HG03521 (cell line): Measurements from ENCODE around the gene LHPP.

Experiments used
- ATAC-seq: cut with Tn5 transposase; IDR thresholded peaks from one replicate; pipeline ENCODE4 v1.9.1; 2021; ENCODE audit warnings: mild to moderate bottlenecking, moderate library complexity; ENCODE audit not compliant: unreplicated experiment

LHPP gene

DNA sequence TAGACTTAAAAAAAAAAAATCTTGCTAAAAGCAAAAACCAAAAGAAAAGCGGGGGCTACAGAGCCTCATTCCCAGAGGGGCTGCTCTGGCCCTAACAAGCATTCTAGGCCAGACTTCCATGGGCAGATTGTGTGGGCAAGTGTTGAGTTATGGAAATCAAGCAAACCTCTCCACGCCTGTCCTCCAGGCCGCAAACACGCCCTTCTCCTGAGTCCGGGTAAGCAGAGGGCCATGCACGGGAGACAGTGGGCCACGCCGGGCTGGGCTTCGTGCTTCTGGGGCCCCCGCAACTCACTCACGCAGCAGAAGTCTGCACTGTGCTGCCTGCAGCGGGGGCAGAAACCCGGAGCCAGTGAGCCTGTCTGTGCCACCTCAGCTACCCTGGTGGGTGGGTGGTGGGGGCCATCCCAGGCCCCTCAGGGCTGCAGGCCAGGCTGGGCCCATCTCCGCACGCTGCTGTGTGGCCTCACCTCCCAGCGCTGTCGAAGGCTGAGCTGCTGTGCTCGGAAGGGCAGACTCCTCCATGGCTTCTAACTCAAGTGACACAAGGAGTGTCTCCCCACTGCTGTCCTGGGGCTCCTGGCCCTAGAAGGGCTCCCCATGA, 156.9 kb downstream of the LHPP start:
- ATAC-seq: no peak

DNA sequence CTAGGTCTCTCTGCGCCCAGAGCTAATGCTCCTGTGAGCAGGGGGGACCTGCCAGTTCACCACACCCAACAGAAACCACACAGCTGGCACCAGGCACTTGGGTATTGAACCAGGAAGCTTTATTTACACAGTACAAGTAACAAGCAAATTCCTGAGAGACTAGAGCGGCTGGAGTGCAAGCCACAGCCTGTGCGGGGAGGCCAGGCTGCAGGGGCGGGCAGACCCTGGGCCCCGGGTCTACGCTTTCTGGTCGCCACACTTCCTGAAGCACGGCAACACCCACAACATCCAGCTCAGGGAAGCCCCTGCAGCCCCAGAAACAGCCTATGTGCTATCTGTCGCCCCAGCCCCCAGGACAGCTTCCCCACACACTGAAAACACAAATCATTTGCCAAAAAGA, 157.6 kb downstream of the LHPP start:
- ATAC-seq: no peak

DNA sequence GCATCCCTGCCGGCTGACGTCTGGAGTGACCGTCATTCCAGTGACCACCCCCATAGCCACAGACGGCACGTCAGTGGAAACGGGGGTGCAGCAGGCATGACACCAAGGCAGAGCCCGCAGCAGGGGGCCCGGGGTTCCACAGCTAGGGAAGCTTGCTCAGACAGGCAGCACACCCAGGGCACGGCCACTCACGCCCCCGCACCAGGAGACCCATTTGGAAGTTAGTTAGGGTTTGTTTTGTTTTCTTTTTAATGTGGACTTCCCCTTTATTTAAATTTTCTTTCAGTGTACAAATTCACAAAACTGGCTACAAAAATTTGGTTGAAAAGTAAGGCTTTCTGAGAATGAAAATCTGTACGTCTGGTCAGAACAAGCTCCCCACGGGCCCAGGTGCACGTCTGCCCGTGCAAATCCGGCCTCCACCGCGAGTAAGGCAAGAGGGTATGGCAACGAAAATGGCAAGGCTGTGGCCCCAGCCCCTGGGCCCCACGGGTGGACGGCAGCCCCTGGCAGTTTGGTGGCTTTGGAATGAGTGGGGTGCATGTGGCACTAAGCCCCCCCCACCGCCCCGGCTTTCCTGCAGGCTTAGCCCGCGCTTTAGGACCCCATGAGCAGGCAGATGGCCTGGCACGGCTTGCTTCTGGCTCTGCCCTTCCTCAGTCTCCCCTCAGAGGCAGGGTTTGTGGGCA, 158.3 kb downstream of the LHPP start:
- ATAC-seq: no peak

DNA sequence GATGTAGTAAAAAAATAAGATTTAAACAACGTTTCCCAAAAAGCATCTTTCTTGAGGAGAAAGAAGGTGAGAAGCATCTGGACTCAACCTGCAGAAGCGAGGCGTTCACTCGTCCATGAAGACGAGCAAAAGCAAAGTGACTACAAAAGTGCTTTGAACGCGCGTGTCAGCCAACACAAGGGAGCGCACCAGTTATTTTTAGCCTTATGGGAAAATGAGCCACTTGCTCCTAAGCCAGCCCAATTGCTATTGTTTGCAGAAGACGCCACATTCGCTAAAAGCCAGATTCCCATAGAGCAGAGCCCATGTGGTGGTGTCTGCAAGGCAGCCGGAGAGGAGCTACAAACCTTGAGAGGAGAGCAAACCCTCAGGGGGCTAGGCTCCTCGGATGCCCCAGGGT, 160.0 kb downstream of the LHPP start:
- ATAC-seq: no peak

DNA sequence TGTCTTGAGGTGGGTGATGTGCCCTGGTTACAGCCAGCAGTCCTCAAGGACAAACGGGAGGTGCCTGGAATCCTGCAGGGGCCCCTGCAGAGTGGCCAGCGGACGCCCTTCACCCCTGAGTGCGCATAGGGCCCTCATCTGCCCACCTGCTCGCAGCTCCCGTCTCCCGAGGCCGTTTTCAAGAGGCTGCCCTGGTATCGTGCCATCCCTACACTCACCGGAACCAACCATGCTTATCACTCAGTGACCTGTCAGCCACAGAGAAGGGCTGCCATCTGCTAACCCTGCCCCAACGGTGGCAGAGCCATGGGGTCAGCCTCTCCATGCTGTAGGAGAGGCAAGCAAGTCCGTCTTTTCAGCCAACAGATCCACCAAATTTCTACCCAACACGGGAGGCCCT, 160.5 kb downstream of the LHPP start:
- no peak for ATAC-seq

DNA sequence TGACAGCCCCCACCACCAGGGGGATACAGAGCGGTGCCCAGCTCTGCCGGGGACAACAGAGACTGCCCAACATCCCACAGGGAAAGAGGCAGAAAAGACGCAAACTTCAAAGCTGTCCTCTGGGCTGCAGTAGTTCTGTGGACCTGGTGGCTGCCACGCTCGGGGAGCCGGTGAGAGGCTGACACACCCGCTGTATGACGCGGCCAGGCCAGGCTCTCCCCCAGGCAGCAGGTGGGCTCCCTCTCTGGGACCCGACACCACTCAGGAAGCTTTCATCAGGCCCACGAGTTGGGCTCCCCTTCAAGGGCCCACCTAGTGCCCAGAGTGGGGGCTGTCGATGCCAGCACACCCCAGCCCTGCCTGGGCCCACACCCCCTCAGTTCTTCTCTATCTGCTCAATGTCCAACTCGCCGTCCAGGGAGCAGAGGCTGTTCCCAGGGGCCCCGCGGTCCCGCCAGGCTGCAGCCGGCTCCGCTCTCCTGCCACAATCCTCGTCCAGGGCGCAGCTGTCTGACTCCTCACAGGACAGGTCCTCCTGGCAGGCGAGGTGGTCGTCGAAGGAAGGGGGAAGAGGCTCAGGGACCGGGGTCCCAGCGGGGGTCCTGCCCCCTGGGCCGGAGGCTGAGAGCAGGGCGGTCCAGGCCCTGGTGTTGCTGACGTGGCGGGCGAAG, 161.4 kb downstream of the LHPP start:
- ATAC-seq: no peak

DNA sequence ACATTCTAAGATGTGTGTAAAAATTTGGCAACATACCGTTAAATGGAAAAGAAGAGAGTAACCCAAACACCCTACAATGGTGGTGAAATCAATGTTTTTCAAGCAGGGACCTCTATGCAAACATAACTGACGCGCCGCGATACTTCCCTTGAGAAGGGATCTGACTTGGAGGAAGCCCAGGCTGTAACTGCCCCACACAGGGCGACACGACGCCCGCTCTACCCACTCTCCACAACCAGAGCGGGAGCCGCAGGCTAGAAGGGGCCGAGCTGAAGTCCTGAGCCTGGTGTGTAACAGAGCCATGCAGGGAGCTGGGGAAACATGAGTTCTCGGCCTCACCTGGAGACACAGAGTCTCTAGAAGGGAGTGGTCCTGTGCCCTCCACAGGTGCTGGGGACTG, 162.4 kb downstream of the LHPP start:
- no peak for ATAC-seq

DNA sequence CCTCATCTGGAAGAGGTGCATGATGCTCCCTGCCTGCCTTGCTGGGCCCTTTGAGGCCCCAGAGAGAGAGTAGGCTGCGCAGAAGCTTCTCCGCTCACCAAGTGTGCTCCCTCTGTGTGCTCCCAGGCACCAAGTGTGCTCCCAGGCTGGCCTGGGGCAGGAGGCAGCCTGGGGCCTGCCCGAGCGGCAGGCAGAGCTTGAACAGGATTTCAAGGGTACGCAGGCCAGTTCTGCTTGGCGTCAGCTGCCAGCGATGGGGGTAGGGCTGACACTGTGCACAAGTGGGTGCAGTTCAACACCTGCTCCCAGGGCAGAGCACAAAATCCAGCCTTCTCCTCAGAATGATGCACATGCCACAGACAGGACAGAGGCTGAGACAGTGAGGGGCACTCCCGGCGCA, 162.8 kb downstream of the LHPP start:
- no peak for ATAC-seq

DNA sequence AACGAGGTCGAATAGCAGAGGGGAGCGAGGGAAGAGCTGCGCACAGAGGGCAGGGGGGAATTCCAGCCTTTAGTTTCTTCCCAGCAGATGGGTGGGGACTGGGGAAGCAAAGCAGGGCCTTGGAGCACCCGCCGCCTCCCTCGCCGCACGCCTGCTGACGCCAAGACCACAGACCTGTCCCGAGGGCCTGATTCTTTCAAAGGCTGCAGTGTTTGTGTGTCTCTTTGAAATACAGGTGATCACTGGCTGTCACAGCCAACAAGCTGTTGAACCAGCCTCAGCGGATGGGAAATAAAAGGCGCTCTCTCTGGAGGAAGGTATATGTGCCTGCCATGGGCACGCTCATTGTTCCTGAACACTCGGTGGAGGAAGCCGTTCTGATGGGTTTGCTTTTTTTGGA, 163.3 kb downstream of the LHPP start:
- no peak for ATAC-seq

DNA sequence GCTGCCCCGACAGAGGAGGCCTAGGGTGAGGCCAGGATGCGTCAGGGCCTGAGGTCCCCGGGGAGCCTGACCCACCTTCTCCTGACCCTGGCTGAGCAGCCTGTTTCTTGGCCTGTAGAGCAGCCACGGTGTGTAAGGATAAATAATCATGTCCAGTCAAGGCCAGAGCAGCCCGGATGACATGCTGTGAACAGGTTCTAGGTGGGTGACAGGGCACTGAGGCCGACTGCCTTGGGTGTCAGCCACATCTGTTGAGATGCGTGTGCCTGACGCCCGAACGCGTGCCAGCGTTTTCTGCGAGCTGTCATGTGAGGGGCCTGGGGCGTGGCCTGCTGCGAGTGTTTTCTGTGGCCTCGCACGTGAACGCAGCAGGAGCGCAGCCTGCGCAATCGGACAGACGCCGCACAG, 164.2 kb downstream of the LHPP start:
- ATAC-seq: no peak

DNA sequence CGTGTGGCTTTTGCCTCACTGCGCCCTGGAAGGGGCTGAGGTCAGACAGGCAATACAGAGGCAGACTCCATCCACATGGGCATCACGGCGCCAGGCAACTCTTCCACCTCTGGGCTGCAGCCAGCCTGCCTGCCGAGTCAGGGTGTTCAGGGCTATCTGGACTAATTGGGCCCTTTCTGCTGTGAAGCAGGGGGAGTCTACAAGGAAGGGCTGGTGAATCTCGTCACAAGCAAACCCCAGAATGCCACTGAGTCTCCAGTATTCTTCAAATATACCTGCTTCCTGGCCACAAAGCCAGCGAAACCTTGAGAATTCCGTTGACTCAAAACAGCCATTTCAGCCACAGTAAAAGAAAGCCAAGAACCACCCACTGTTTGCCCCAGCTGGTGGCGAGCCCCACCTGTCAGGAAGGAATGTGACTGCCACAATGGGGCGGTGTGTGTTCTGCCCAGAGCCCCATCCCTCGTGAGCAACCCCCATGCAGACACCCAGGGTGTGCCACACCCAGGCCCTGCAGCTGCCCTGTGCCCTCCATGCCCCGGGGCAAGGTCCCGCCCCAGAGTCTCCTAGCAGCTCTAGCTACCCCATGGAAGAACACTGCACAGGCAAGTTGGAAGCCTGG, 165.2 kb downstream of the LHPP start:
- ATAC-seq: no peak

DNA sequence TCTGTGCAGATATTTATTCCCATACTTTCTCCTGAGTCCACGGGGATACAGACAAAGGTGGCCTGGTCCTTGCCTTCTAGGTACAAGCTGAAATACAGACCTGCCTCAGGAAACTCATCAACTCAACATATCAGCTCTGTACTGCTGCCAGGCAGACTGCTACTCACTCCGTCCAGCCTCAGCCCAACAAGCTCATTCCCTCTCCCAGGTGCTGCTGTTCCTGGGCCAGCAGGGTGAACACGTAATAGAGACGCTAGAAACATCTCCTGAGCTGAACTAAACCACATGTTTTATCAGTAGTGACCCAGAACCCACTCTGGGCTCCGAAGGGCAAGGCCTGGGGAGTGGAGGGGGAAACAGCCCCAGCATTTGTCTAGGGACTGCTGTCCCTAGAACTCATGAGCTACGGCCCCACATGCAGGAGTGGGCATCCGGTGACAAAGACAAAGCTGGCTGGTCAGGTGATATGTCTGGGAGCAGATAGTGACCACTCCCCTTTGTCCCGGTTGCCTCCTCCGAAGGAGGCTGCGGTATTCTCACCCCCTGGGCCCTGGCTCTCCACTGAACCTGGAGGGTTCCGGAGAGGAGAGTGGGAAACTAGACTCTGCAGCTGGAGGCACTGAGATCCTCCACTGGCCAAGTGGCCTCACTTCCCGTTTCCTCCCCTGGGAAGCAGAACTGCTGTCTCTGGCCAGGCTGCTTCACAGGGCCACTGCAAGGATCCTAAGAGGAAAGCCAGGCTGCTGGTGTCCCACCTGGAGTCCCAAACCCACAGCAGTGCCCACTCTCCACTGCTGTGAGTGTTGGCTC, 166.4 kb downstream of the LHPP start:
- no peak for ATAC-seq

DNA sequence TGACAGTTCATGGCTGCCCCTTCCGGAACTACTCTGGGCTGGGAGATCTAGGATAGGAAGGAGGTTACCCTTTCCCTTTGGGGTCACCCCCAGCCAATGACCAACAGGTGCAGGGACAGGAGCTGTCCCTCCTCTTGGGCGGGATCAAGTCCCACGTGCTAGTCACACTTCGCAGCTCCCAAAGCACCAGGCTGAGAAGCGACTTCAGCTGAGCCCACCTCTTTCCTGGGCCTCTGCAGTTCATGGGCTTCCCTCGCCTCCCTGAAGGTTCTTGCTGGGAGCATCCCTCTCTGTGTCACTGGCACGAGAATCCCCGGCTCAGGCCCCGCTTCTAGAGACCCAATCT, 167.0 kb downstream of the LHPP start:
- no peak for ATAC-seq

DNA sequence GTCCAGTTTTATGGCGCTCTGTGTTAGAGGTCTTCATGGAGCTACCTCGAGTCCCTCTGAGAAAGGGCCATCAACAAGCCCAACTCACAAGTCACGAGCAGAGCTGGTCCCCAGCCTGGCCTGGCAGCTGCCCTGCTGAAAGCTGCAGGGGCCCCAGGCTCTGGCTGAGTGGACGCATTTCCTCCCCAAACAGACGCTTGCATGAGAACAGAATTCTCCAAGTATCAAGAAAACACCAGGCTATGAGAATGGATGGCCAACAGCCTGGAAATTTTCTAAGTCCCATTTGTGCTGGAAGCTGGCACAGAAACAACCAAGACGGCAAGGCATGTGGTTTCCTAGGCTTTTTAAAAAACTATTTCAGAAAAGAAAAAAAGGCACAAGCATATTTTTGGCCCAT, 167.8 kb downstream of the LHPP start:
- ATAC-seq: no peak

DNA sequence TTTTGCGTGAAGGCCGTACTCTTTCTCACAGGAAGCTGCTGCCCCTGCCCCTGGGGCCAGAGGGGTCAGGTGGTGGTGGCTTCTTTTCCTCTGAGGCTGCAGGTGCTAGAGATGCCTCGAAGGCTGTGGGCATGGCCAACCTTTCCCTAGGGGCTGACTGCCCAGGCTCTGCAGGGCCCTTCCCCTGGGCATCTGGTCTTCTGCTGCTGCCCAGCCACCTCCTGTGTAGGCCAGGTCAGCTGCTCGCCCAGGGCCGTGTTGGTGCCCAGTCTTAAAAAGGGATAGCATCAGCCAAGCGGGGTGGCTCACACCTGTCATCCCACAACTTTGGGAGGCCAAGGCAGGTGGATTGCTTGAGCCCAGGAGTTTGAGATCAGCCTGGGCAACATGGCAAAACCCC, 168.2 kb downstream of the LHPP start:
- ATAC-seq: no peak

DNA sequence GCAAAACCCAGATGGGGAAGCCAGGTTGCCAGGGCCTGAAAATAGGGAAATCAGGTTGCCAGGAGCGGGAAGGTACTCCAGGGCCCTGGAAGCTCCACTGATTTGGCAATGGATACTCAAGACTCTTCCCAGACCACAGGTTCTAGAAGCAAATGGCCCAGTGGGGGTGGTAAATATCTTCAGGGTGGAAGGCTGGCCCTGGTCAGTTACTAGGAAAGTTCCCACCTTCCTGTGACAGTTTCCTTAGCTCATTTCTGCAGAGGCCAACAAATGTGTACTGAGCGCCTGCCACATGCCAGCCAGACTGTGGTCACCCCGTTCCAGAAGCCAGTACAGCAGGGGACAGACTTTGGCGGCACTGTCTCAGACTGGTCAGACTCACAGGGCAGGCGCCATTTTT, 168.9 kb downstream of the LHPP start:
- ATAC-seq: no peak

DNA sequence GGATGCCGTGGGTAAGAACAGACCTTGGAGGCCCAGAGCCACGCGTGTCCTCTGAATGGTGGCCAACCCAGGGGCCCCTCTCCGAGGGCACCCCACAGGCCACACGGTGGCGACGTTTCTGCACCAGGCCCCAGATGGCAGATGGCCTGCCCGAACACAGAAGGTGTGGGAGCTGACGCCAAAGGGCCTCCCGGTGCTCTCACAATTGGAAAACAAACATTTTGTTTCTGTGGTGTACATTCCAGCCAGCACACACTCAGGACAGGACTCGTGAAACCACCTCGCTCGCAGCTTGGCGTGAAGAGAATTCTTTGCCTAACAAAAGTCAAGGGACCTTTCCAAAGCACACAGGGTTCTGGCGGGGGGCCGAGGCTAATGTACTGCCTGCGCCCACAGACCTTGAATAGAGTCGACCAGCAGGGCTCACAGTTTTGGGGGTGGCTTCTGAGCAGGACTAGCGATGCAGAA, 170.5 kb downstream of the LHPP start:
- no peak for ATAC-seq

DNA sequence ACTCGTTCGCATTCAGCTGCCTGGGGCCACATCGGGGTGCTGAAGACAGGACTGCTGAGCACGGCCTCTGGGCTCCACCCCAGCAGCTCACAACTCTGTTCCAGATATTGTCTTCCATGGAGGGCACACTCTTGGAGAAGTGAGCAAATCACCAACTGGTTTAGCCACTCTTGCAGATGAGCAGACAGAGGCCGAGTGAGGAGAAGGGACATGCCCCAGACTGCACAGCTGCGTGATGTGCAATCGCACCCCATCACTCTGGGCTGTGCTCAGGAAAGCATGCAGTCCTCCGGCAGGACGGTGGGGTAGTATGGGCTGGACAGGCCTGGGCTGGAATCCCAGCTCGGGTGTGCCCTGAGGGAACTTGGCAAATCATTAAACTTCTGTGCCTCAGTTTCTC, 170.9 kb downstream of the LHPP start:
- no peak for ATAC-seq

DNA sequence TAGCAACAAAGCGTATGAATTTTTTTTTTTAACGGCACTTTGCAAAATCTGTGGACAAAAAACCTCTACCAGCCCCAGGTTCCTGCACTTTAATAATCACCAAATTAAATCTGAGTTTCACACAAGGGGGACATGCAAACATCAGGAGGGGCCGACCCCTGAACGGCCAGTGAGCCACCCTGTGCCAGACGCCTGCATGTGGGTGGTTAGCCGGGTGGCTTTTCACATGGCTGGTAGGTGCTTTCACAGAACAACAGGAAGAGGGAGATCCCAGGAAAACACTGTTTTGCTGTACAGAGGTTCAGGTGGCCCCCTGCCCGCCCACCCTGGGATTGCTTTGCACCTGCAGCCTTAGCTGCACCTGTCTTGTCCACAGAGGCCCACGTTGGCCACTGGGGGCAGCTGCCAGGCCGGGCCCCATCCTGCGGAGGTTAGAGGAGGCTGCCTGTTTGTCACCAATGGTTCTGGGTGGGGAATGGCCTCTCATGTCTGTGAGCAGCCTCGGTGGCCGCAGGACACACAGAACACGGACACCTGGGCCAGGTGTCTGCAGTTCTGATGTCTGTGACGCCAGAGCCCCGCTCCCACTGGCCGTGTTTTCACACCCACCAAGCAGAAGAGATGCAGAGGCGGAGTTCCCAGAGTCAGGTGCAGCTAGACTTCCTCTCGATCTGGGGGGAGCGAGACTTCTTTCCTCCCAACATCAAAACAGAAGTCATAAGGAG, 174.8 kb downstream of the LHPP start:
- ATAC-seq: no peak

DNA sequence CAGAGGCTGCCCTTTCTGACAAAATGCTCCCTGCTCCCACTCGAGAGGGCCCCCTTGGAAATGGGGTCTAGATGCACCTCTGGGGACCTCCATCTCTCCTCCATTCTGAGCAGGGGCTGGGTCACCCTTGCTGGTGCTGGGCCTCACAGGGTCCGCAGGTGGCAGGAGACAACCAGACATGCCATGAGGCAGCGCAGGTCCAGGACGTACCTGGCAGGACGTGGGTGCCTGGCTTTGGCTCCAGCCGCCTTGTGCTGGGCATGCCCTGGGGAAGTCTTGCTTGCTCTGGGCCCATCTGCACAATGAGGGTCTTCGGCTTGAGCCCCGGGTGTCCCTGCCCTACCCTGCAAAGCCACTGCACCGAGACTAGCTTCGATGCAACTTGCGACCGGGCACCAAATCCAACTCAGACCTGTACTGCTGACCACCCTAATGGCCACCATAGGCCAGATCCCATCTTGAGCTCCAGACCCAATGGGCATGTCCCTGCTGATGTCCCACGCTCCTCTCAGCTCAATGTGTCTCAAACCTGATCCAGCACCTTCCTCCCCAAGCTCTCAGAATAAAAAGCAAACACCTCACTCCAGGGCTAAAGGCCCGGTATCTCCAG, 175.6 kb downstream of the LHPP start:
- ATAC-seq: no peak
